Thyroid gland (tissue), 4 donors: ENCODE results near the gene MORN5.

Source experiments
- POLR2A ChIP-seq, 2 donors: fragments of 450-650 bp; IDR thresholded peaks; one replicate each; pipeline ENCODE4 v1.6.1; 2017; ENCODE audit warnings: antibody characterized with exemption in 2 of 2, mild to moderate bottlenecking in 2 of 2, moderate library complexity in 1 of 2
- TF ChIP-seq, protein P1 (sequence below), 6 experiments: fragments of 200-600 bp in 3 of 6; fragments of 450-650 bp in 3 of 6; sonication (generic) in 3 of 6; IDR thresholded peaks; one replicate each; pipeline ENCODE4 v1.5.1; 2016 to 2019; ENCODE audit warnings: antibody characterized with exemption in 6 of 6, mild to moderate bottlenecking in 2 of 6, inconsistent platforms in 1 of 6, moderate library complexity in 1 of 6

DNA sequence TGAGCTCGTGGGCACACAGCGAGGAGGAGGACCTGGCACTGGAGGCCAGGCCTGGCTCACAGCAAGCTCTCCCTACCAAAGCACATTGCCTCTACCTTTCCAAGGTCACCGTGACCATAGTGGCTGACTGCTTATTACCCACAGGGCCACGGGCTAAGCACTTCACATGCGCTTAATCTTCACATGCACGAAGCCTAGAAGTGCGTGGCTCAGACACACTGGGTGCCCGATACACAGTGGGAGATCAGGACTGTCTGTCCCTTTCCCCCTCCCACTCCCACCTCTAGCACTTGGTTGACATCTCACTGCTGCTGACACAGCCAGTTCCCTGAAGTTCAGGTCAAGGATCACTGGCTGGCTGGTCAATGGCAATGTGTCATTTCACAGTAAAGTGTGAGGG, 45.5 kb downstream of the MORN5 start:
- TF ChIP-seq, protein P1, sequence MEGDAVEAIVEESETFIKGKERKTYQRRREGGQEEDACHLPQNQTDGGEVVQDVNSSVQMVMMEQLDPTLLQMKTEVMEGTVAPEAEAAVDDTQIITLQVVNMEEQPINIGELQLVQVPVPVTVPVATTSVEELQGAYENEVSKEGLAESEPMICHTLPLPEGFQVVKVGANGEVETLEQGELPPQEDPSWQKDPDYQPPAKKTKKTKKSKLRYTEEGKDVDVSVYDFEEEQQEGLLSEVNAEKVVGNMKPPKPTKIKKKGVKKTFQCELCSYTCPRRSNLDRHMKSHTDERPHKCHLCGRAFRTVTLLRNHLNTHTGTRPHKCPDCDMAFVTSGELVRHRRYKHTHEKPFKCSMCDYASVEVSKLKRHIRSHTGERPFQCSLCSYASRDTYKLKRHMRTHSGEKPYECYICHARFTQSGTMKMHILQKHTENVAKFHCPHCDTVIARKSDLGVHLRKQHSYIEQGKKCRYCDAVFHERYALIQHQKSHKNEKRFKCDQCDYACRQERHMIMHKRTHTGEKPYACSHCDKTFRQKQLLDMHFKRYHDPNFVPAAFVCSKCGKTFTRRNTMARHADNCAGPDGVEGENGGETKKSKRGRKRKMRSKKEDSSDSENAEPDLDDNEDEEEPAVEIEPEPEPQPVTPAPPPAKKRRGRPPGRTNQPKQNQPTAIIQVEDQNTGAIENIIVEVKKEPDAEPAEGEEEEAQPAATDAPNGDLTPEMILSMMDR (IDR thresholded peaks at IDR 0.05) = no peak
- TF ChIP-seq POLR2A (IDR thresholded peaks at IDR 0.05) = no peak
